ENCODE measurements around the gene OR8H2.
"Not testable (repeated sequence)": the region's sequence is repeated elsewhere in the genome, so short reads cannot be mapped to it uniquely, and the experiment has no call there.

The OR8H2 gene

DNA sequence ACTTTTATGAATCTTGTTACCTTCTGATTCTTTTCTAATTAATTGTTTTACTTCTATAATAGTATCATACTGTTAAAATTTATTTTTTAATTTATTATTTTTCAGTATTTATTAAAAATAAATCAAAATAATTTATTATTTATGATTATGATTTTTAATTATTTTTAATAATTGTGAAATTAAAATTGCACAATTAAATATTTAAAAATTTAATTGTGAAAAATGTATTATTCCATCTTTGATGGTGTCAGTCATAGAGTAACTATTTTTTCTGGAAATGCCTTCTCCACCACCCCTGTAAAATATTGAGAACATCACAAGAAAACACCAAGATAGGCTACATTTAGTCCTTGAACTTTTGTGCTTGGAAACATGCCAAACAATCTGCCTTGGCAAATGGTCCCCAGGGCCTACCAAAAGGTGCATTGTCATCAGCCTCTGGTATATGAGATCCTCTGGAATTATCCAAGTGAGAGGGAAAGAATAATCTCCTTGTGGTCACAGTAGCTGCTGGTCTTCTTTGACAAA lies at the start of gene OR8H2:
TSS of gene OR8H2 (plus strand) at position 478 of the 528 bp plus-strand sequence. CDS start 1,356 bp downstream, outside the sequence.
- DNase-seq (ENCODE audit: low read depth), result no peak

- not testable (repeated sequence) for DNase-seq (ENCODE audit: low read depth)
These were observed 47.1 kb upstream of the OR8H2 start for GRCh38 chr11:56056366-56056765.

DNA sequence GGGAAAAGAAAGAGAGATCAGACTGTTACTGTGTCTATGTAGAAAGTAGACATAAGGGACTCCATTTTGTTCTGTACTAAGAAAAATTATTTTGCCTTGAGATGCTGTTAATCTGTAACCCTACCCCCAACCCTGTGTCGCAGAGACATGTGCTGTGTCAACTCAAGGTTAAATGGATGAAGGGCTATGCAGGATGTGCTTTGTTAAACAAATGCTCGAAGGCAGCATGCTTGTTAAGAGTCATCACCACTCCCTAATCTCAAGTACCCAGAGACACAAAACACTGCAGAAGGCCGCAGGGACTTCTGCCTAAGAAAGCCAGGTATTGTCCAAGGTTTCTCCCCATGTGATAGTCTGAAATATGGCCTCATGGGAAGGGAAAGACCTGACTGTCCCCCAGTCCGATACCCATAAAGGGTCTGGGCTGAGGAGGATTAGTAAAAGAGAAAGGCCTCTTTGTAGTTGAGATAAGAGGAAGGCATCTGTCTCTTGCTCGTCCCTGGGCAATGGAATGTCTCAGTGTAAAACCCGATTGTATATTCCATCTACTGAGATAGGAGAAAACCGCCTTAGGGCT lies 45.7 kb upstream of the OR8H2 start:
- DNase-seq (ENCODE audit: low read depth), result not testable (repeated sequence)

GRCh38 chr11:56058260-56058780 lies 45.2 kb upstream of the OR8H2 start:
- not testable (repeated sequence) for DNase-seq (ENCODE audit: low read depth)

DNA sequence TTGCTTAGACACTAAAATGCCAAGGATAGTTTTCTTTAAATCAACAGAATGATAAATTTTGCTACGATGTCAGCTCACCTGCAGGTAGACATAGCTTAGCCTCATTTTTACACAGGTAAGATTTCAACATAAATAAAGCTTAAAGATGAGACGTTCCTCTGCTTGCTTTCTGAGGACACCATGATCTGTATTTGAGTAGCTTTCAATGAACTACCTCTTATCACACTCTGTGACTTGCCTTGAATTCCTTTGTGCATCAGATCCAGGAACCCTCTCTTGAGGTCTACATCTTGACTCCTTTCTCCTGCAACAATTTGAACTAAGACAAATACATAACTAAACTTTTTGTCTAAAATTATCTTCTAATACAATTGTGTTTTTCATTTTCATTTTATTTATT lies 36.5 kb upstream of the OR8H2 start:
- DNase-seq (ENCODE audit: low read depth), result no peak

- DNase-seq (ENCODE audit: low read depth), result no peak
These were observed 13.8 kb upstream of the OR8H2 start for GRCh38 chr11:56089697-56090096.

- no peak for DNase-seq (ENCODE audit: low read depth)
These were observed 10.5 kb upstream of the OR8H2 start, which contains the start of gene OR8I2 for GRCh38 chr11:56093008-56093407. Gene OR8I2 (plus strand): TSS chr11:56093308. CDS start chr11:56093308, 0 bp downstream.

GRCh38 chr11:56122073-56122472 lies 18.6 kb downstream of the OR8H2 start, which contains the start of gene OR8H3:
Gene OR8H3 (plus strand): TSS chr11:56122373. CDS start chr11:56122373, 0 bp downstream.
- DNase-seq (ENCODE audit: low read depth), result no peak

DNA sequence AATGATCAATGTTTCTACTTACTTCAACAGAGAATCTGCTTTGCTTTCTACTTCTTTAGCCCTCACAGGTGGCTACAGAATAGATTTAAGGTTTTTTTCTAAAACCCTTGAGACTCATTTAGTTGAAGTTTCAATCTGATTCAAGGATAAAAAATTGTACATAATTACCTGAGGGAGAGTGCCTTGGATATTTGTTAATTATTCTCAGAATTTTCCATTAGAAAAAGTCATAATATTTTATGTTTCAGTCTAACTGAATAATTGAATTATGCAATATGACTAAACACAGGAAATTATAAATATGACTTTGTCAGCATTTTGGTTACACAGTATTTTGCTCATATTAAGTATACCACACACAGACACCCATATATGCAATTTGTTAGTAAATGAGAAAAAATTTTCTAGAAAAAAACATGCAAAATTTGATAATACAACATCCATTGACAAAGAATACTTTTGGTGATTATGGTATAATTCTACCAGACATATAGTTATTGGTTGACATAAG lies 36.7 kb downstream of the OR8H2 start, which contains the start of gene OR8J3:
TSS of gene OR8J3 (minus strand) at position 51 of the 511 bp plus-strand sequence. CDS start 2,483 bp downstream, outside the sequence.
- DNase-seq (ENCODE audit: low read depth), result no peak

GRCh38 chr11:56143681-56144080 lies 40.2 kb downstream of the OR8H2 start:
- not testable (repeated sequence) for DNase-seq (ENCODE audit: low read depth)

- DNase-seq (ENCODE audit: low read depth), result no peak
These were observed 47.9 kb downstream of the OR8H2 start for GRCh38 chr11:56151376-56151775.

- DNase-seq (ENCODE audit: low read depth), result no peak
These were observed 48.8 kb downstream of the OR8H2 start for GRCh38 chr11:56152333-56152732.
